SH-SY5Y (cell line): ENCODE results near the gene AP1G2.

ENCODE experiments used
- GATA2 ChIP-seq: IDR thresholded peaks from 2 replicates; pipeline ENCODE4 v1.6.1; 2011; ENCODE audit warnings: mild to moderate bottlenecking, low read depth, low read length
- GATA3 ChIP-seq: IDR thresholded peaks from 2 replicates; pipeline ENCODE4 v1.6.1; 2011; ENCODE audit warnings: low read depth, mild to moderate bottlenecking, low read length, moderate library complexity

AP1G2 gene

DNA sequence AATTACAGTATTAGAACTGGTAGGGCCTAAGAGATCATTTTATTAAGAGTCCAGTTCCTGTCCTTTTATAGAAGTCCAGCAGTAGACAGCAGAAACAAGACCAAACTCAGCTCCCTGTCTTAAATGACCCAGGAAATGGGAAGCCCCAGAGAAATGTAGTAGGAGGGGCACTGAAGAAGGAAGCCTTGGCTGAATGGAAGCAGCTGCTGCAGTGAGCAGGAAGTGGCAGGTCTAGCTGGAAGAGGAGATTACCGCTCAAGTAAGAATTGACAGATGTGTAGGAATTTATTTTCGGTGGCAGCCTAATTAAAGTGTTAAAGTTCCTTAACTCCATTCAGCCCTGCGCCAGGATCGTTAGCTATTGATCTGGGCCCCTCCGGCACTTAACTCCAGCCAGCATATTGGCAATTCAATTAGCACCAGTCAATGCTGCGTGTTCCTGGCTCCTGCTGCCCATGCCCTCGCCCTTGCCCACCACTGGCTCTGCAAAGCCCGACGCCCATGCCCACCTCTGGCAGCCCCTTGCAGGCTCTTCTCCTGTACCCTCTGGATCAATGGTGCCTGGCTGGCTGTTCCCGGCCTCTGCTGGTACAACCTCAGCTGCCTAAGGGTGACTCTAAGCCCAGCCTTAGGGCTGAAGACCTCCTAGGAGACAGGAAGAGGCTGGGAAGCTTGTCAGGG, 37.1 kb downstream of the AP1G2 start:
- TF ChIP-seq GATA3 = no peak
- no peak for TF ChIP-seq GATA2

DNA sequence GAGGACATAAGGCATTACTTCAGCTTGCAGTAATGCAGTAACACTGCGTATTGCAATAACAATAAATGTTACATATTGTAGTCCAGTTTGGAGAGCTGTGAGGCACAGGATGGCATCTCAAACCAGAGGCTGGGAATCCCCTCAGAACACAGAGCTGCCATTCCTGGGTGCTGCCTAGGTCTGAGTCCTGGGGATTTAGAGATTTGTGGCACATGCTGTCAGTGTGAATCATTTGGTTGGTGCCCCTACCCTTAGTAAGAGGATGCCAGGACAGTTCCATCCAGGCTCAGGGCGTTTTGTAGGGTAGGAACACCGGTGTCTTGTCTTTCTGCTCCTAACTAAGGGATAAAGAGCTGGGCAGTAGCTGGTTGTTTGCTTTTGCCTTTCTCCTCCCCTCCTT, 38.6 kb downstream of the AP1G2 start:
- TF ChIP-seq GATA2 (no peak), GATA3 (no peak)

DNA sequence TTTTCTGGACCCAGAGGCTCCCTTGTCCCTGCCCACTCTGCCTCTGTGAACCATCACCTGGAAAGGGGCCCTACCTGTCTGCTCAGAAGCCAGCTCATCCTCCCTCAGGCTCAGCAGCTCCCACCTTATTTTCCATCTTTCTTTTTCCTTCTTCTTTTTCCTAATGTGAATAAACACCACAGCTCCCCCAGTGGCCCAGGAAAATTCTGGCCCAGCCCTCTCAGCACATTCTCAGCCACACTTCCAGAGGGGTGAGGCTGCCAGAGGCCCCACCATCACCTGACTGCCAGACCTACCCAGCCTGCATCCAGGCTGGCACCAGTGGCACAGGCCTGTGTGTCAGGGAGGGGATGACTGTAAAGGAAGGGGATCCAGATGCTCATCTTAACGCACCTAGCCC, 39.0 kb downstream of the AP1G2 start:
- no peak for TF ChIP-seq GATA2
- TF ChIP-seq GATA3 = no peak

DNA sequence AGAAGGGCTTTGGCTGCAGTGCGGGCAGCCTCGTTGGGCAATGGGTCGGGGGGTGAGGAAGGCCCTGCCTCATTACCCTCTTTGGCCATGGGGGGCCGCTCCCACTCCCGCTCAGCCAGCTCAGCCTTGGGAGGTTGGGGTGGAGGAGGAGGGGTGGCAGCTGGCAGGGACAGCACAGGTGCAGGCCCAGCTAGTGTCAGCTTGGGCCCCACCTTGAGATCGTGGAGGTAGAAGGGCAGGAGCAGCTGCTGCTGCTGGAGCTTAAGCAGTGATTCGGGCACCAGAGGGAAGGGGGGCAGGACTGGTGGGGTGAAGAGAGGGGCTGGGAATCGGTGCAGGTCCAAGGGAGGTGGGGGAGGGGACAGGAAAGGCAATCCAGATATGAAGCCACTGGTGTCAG, 42.0 kb downstream of the AP1G2 start:
- no peak for TF ChIP-seq GATA2
- TF ChIP-seq GATA3 = no peak

DNA sequence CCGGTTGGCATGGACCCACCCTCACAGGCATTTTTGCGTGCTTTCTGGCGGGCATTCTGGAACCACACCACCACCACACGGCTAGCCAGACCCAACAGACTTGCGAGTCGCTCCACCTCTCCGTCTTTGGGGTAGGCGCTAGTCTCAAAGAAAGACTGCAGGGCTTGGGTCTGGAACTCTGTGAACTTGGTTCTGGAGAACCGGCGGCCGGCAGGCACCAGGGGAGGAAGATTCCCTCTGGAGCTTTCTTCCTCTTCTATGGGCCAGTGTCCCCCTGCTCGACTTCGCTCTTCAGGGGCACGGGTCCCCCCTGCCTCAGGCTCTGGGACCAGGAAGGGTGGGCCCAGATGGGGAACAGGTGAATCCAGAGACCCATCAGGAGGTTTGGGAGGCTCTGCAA, 42.6 kb downstream of the AP1G2 start:
- TF ChIP-seq GATA2 (no peak), GATA3 (no peak)

DNA sequence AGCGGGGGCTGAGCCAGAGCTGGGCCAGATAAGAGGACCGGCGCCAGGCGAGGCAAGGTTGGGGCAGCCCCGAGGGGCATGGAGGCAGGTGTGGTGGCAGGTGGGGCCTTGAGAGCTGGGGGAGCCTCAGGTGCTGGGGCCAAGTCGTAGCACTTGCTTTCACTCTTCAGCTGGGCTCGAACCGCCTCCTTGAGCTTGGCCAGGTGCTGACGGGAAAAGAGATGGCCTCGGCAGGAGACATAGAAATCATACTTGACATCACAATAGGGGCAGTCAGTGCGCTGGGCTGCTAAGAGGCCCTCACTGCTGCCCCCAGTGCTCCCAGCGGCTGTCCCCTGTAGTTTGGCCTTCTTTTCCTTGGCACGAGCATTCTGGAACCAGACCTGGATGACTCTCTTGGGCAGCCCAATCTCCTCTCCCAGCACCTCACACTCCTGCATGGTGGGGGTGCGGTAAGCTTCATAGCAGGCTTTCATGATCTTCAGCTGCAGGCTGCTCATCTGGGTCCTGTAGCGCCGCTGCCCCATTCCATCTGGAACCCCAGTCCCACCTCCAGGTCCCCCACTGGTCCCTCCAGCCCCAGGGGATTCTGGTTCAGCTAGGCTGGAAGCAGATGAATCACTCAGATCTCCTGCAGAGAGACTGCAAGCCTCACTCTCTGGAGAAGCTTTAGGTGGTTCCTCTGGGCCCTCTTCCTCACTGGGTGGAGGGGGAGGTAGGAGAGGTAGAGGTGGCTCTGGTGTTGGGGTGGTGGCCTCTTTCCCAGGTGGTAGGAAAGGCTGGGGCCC, 44.2 kb downstream of the AP1G2 start:
- TF ChIP-seq GATA3 (no peak), GATA2 (no peak)

DNA sequence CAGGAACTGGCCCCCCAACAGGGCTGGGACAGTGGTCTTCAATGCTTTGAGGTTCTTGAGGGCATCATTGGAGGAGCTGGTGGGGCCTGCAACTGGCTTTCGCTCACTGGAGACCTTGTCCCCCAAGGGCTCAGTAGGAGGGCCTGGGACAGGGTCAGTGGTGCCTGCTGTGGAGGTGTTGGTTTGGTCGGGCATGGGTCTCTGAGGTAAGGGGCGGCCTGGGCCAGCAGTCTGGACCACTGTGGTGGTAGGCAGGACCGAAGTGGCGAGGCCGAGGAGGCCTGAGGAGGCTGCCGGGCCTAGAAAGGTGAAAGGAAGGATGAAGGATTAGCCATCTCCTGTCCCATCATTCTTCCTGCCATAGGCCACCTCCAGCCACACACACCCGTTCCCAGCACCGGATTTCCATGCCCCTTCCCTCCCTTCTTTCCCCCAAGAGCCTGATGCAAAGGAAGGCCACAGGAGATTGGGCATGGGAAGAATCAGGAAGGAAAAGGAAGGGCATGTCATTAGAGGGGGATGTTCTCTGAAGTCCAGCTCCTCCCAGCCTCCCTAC, 44.9 kb downstream of the AP1G2 start:
- no peak for TF ChIP-seq GATA2
- no peak for TF ChIP-seq GATA3

DNA sequence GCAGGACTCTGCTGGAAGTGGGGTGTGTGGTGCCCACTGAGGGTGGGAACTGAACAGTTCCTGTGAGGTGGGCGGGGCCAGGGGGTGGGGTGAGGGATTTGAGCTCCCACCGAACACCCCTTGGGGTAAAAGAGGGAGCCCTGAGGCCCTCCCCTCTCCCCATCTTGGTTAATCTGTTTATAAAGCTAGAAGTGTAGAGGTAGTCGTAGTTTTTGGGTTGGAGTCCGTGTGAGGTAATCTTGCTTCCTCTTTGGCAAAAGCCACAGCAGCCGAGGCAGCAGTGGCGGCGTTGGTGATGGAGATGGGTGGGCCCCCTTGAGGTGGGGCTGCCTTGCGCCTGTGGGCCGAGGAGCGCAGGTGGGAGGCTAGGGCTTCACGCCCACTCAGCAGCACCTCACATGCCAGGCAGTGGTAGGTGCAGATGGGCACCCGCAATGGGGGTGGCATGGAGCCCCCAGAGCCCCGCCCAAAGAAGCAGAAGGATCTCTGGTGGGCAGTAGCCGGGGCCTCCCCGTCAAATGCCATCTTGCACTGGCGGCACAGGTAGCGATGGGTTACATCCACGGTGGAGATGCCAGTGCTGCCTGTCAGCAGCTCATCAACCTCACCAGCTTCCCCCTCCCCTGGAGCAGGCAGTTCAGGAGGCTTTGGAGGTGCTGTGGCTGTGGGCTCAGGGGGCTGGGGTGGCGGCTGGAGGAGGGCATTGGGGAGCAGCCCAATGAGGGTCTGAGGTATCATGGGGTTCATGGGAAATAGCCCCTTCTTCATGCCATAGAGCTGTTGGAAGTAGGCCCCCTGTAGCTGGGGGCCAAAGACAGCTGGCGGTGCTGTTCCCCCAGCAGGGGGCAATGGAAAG, 45.6 kb downstream of the AP1G2 start:
- TF ChIP-seq GATA3 (no peak), GATA2 (no peak)

DNA sequence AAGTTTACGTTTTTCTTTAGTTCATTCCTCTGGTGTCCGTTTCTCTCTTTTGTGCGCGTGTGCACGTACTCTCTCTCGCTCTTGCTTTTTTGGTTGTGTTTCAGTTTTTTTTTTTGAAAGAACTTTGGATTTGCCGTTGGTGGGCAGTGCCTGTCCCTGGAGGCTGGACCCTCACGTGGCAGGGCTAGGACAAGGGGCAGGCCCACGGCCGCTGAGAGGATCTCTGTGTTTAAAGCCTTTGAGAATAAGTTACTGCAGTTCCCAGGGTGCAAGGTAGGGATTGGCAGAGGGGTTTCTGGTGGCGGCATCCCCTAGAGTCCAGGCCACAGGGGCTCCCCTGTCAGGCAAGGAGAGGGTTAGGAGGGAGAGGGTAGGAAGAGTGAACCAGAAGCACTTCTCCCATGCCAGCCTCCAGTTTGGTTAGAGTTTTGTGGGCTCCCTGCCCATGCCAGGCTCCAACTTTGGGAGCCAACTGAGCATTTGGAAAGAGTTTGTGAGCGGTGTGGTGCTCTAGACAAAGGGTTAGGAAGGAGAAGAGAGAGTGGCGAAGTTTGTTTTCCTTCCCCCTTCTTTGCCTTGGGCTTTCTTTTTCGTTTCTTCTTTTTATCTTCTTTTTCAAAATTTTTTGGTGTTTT, 46.6 kb downstream of the AP1G2 start:
- TF ChIP-seq GATA2 = no peak
- no peak for TF ChIP-seq GATA3

DNA sequence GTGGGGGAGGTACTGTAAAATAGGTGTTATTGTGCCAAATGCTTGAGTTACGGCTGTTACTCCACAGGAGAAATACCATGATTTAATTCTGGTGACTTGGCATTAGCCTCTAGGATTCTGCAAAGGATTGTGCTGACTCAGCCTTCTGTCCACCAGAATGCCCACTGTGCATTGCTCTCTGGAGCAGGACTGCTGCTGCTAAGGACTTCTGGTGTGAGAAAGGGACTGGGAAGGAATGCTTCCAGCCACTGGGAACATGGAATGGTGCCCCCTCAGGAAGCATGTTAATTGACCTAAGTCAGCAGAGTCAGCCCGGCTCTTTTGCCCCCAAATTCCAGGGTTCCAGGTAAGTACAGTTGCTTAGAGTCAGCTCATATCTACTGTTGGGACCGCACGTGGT, 48.9 kb downstream of the AP1G2 start:
- no peak for TF ChIP-seq GATA2
- no peak for TF ChIP-seq GATA3

DNA sequence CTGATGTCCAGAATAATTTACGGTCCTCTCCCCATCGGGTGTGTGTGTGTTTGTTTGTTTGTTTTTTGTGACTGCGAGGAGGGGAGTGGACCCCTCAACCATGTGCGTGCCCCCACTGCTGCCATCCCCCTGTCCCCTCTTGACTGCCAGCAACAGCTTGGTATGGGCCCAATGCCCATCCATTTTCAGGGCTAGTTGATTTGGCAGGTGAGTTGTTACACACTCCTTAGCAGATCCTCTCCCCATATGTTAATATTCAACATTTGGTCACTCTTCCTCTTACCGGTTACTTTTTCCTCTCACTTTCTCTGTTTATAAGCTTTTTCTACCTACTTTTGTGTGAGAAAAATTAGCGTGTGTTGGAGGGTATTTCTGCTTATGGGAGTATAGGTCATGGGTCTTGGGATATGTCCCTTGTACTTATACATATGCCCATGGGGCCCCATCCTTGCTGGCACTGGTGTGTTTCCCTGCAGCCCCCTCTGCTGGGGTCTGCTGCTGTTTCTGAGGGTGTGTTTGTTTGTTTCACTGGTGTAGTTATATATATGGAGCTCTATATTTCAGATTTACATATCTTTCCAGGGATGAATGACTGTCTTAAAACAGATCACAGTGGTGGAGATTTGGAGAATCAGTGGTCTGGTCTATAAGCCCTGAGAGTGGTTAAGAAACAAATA, 49.8 kb downstream of the AP1G2 start:
- no peak for TF ChIP-seq GATA2
- no peak for TF ChIP-seq GATA3

DNA sequence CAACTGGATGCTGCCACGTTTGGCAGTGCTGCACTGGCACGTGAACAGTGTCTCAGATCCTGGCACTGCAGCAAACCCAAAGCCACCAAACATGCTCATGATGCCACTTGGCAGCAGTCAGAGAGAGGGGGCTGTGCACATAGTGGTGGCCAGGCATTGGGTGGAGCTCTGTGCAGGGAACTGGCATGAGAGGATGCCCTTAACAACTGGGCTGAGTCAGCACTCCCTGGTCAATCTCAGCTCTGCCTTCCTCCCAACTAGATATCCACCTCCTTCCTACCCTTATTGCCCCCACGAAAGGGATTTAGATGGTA, 53.0 kb downstream of the AP1G2 start:
- TF ChIP-seq GATA3 (no peak), GATA2 (no peak)

DNA sequence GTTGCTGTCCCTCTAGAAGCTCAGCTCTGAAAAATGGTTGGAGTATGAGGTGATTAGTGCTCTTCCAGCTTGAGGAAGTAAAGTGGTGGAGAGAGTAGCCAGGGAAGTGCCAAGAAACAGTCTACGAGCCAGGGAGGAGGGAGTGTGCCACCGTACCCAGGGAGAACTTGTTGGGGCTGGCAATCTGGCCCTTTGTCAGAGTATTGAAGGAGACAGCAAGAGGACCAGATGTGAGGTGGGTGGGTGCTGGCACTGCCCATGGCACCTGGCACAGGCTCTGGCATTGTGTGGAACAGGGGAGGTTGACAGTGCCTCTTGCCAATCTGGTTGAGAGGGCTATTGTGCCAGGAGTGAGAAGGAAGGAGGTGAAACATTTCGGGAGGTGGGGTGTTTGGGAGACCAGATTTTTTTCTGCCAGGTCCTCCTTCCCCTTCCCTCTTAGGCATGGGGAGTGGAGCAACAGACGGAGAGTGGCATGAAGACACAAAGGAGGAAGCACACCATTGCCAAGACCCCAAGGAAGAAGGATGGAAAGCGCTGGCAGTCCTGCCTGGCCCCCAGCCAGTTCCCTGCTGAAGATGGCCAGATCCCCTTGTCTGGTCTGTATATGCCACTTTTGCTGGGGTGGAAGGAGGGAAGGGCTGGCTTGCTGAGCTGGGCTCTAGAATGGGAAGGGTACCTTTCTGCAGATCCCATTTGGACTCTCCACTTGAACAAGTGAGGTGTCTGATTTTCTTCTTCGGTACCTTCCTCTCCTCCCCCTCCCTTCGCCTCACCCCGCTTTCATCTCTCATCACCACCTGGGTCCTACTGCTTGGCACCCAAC, 53.6 kb downstream of the AP1G2 start:
- TF ChIP-seq GATA3 = no peak
- no peak for TF ChIP-seq GATA2
